GM12892 (cell line): ENCODE measurements around the gene ST7.

Source experiments
- POLR2A ChIP-seq: IDR thresholded peaks from 2 replicates; pipeline ENCODE4 v1.6.1; 2011; ENCODE audit warnings: low read depth, low read length, control low read depth
- POLR2AphosphoS5 ChIP-seq: IDR thresholded peaks from 2 replicates; pipeline ENCODE4 v1.6.1; 2011; ENCODE audit warnings: low read depth, low read length, control low read depth
- TAF1 ChIP-seq: IDR thresholded peaks from 2 replicates; pipeline ENCODE4 v1.6.1; 2011; ENCODE audit warnings: low read depth, mild to moderate bottlenecking, control low read depth, low read length, borderline replicate concordance

DNA sequence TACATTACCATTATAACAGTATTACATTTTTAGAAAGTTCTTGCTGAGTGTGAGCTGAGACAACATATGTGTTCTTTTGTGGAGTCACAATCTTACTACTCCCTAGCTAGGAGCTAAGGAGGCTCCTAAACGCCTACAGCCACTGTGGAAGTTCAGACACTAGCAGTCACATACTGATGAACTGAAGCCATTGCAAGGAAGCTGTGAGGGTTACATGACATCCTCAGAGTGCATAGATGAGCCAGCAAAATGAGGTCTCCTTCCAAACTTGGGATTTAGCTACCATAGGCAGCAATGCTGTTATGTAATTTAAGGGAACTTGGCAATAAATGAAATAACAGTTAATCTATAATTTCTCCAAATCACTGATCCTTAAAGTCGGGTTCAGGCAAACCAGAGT, 10.8 kb upstream of the ST7 start:
- no peak for TF ChIP-seq POLR2A
- no peak for TF ChIP-seq POLR2AphosphoS5
- TF ChIP-seq TAF1: no peak
